HepG2 (cell line): ENCODE results near the gene PHOSPHO2. TPM values are rescaled to one million over a fixed set of nuclear protein-coding genes. Genes with fewer than 3 reads are reported as not detected.

ENCODE experiments used
- CBX1 ChIP-seq: IDR thresholded peaks from one replicate; pipeline ENCODE4 v1.6.1; 2016; ENCODE audit warnings: antibody characterized with exemption, low read depth
- GFI1 ChIP-seq: sonication (generic); formaldehyde crosslinking; IDR thresholded peaks from 2 replicates; pipeline ENCODE4 v1.5.0; 2020; ENCODE audit warnings: missing genetic modification reagents, mild to moderate bottlenecking, borderline replicate concordance
- KLF9 ChIP-seq: IDR thresholded peaks from 2 replicates; pipeline ENCODE4 v1.6.1; 2016; ENCODE audit warnings: low read depth
- MIER3 ChIP-seq: IDR thresholded peaks from 2 replicates; pipeline ENCODE4 v1.6.1; 2016; ENCODE audit warnings: missing compliant biosample characterization, borderline replicate concordance
- NR2F6 ChIP-seq, 2 experiments: IDR thresholded peaks; 2 replicates each; pipeline ENCODE4 v1.6.1; 2016; ENCODE audit warnings: antibody characterized with exemption in 1 of 2, mild to moderate bottlenecking in 1 of 2
- POLR2AphosphoS2 ChIP-seq: IDR thresholded peaks from 2 replicates; pipeline ENCODE4 v1.6.1; 2011; ENCODE audit warnings: low read depth, low read length, improper control_type of control experiment
- POLR2AphosphoS5 ChIP-seq: IDR thresholded peaks from 2 replicates; pipeline ENCODE4 v1.6.1; 2012; ENCODE audit warnings: low read depth, low read length
- POLR2G ChIP-seq: fragments of 200-400 bp; formaldehyde crosslinking; IDR thresholded peaks from 2 replicates; pipeline ENCODE4 v1.6.1; 2018; ENCODE audit warnings: mild to moderate bottlenecking, low read depth, low read length, moderate library complexity
- RBFOX2 ChIP-seq: fragments of 200-400 bp; formaldehyde crosslinking; IDR thresholded peaks from 2 replicates; pipeline ENCODE4 v1.6.1; 2017; ENCODE audit warnings: low read depth, mild to moderate bottlenecking, low read length
- SATB2 ChIP-seq: sonication (generic); formaldehyde crosslinking; IDR thresholded peaks from 2 replicates; pipeline ENCODE4 v1.5.0; 2020; ENCODE audit warnings: missing genetic modification reagents
- TBL1XR1 ChIP-seq: fragments of 150-350 bp; IDR thresholded peaks from 2 replicates; pipeline ENCODE4 v1.6.1; 2014; ENCODE audit warnings: borderline replicate concordance, low read length; ENCODE audit not compliant: partially characterized antibody
- ZMAT3 ChIP-seq: sonication (generic); formaldehyde crosslinking; conservative IDR thresholded peaks from 2 replicates; pipeline ENCODE4 v1.7.0; 2021; ENCODE audit warnings: missing genetic modification reagents
- ZXDC ChIP-seq: sonication (generic); formaldehyde crosslinking; IDR thresholded peaks from 2 replicates; pipeline ENCODE4 v1.5.0; 2020; ENCODE audit warnings: mild to moderate bottlenecking, missing genetic modification reagents
- polyA plus RNA-seq, 8 experiments: library from polyadenylated mRNA; depleted of rRNA in 3 of 8; stranded (reverse) in 7 of 8; unstranded in 1 of 8; fragments of >200 nt; fragmentation: Illumina TruSeq in 4 of 8; extraction: Trizol in 4 of 8; gene quantifications; 2 replicates each; pipeline versions ENCODE4 v1.2.1 to v1.2.3, GENCODE V29; 2011 to 2016; ENCODE audit warnings: low read depth in 4 of 8, missing spikeins in 1 of 8, mixed read lengths in 1 of 8; ENCODE audit not compliant: insufficient read depth in 1 of 8
- total RNA-seq, 5 experiments: library from RNA; depleted of rRNA; stranded (reverse); fragments of >200 nt; fragmentation: Illumina TruSeq; extraction: Trizol; gene quantifications; 2 replicates each; pipeline ENCODE4 v1.2.3, GENCODE V29; 2016; ENCODE audit warnings: low read depth in 1 of 5
- TF ChIP-seq, protein P1 (sequence below), 2 experiments: fragments of 450-650 bp in 1 of 2; sonication (generic) in 1 of 2; formaldehyde crosslinking in 1 of 2; IDR thresholded peaks; 2 replicates each; pipeline versions ENCODE4 v1.6.1 to v1.8.0; 2016 to 2022; ENCODE audit warnings: antibody characterized with exemption in 1 of 2, mild to moderate bottlenecking in 1 of 2, missing genetic modification reagents in 1 of 2
- TF ChIP-seq, protein P2 (sequence below): sonication (generic); formaldehyde crosslinking; IDR thresholded peaks from 2 replicates; pipeline ENCODE4 v1.4.0; 2020; ENCODE audit warnings: mild to moderate bottlenecking, missing genetic modification reagents

Gene PHOSPHO2
- total and polyA plus RNA-seq, 2 of the 13 experiments (the other 11 are each of a cell fraction or from before 2014, with no cell fraction given), result 6.1 to 11.4 TPM

- TF ChIP-seq TBL1XR1, result peak; percentile 40
- TF ChIP-seq POLR2AphosphoS2, result 0 out of 2 replicates have a peak, but pooled peaks have one; percentile 59
- TF ChIP-seq SATB2 (CRISPR knock-in tag), result peak; percentile 89
- peak; percentile 98 for TF ChIP-seq RBFOX2
- no peak for TF ChIP-seq CBX1
- peak; percentile 96 for TF ChIP-seq POLR2AphosphoS5
- no peak for TF ChIP-seq ZMAT3 (CRISPR knock-in tag)
- peak; percentile 35; the same call in 1 of the 2 replicates for TF ChIP-seq GFI1 (CRISPR knock-in tag)
- TF ChIP-seq, protein P1, sequence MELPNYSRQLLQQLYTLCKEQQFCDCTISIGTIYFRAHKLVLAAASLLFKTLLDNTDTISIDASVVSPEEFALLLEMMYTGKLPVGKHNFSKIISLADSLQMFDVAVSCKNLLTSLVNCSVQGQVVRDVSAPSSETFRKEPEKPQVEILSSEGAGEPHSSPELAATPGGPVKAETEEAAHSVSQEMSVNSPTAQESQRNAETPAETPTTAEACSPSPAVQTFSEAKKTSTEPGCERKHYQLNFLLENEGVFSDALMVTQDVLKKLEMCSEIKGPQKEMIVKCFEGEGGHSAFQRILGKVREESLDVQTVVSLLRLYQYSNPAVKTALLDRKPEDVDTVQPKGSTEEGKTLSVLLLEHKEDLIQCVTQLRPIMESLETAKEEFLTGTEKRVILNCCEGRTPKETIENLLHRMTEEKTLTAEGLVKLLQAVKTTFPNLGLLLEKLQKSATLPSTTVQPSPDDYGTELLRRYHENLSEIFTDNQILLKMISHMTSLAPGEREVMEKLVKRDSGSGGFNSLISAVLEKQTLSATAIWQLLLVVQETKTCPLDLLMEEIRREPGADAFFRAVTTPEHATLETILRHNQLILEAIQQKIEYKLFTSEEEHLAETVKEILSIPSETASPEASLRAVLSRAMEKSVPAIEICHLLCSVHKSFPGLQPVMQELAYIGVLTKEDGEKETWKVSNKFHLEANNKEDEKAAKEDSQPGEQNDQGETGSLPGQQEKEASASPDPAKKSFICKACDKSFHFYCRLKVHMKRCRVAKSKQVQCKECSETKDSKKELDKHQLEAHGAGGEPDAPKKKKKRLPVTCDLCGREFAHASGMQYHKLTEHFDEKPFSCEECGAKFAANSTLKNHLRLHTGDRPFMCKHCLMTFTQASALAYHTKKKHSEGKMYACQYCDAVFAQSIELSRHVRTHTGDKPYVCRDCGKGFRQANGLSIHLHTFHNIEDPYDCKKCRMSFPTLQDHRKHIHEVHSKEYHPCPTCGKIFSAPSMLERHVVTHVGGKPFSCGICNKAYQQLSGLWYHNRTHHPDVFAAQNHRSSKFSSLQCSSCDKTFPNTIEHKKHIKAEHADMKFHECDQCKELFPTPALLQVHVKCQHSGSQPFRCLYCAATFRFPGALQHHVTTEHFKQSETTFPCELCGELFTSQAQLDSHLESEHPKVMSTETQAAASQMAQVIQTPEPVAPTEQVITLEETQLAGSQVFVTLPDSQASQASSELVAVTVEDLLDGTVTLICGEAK (IDR thresholded peaks at IDR 0.05), result 0 out of 2 replicates have a peak, but pooled peaks have one; percentile 24
- TF ChIP-seq, protein P1 (CRISPR knock-in tag; IDR thresholded peaks at IDR 0.05), result peak; percentile 93
- peak; percentile 98 for TF ChIP-seq POLR2G
- no peak for TF ChIP-seq NR2F6 (IDR thresholded peaks at IDR 0.05)
- peak; percentile 25; the same call in 1 of the 2 replicates for TF ChIP-seq NR2F6 (CRISPR knock-in tag; IDR thresholded peaks at IDR 0.05)
- TF ChIP-seq, protein P2, sequence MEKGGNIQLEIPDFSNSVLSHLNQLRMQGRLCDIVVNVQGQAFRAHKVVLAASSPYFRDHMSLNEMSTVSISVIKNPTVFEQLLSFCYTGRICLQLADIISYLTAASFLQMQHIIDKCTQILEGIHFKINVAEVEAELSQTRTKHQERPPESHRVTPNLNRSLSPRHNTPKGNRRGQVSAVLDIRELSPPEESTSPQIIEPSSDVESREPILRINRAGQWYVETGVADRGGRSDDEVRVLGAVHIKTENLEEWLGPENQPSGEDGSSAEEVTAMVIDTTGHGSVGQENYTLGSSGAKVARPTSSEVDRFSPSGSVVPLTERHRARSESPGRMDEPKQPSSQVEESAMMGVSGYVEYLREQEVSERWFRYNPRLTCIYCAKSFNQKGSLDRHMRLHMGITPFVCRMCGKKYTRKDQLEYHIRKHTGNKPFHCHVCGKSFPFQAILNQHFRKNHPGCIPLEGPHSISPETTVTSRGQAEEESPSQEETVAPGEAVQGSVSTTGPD (CRISPR knock-in tag), result no peak
- TF ChIP-seq ZXDC (CRISPR knock-in tag), result peak; percentile 90; the same call in 1 of the 2 replicates
- no peak for TF ChIP-seq KLF9 (CRISPR knock-in tag)
- peak; percentile 31; the same call in 1 of the 2 replicates for TF ChIP-seq MIER3 (CRISPR knock-in tag)
Observed at GRCh38 chr2:169694113-169694893, at the start of gene PHOSPHO2, which contains the start of gene CFAP210 (continued).
